K562 (cell line): ENCODE results near the gene HSPE1. TPM values are rescaled to one million over a fixed set of nuclear protein-coding genes. Genes with fewer than 3 reads are reported as not detected.

Experiments
- ARID2 ChIP-seq: fragments of 450-650 bp; IDR thresholded peaks from 2 replicates; pipeline ENCODE4 v1.6.1; 2017; ENCODE audit warnings: antibody characterized with exemption, mild to moderate bottlenecking
- BRD4 ChIP-seq: fragments of 200-600 bp; sonication (generic); IDR thresholded peaks from 2 replicates; pipeline ENCODE4 v1.6.1; 2017; ENCODE audit warnings: inconsistent platforms
- CHD1 ChIP-seq: fragments of 200-600 bp; sonication (generic); IDR thresholded peaks from one replicate; pipeline ENCODE4 v1.6.1; 2012; ENCODE audit warnings: mild to moderate bottlenecking, moderate library complexity, low read length, inconsistent platforms
- EP400 ChIP-seq: fragments of 450-650 bp; IDR thresholded peaks from 2 replicates; pipeline ENCODE4 v1.6.1; 2017; ENCODE audit warnings: antibody characterized with exemption, mild to moderate bottlenecking, moderate library complexity
- HMG20B ChIP-seq: fragments of 250-450 bp; sonication (Bioruptor Pico); IDR thresholded peaks from 2 replicates; pipeline ENCODE4 v1.5.0; 2021; ENCODE audit warnings: mild to moderate bottlenecking
- KLF13 ChIP-seq: fragments of 450-650 bp; IDR thresholded peaks from 2 replicates; pipeline ENCODE4 v1.6.1; 2016; ENCODE audit warnings: missing genetic modification characterization, low read depth, mild to moderate bottlenecking, missing compliant biosample characterization, moderate library complexity, borderline replicate concordance
- KLF16 ChIP-seq: IDR thresholded peaks from 2 replicates; pipeline ENCODE4 v1.6.1; 2016; ENCODE audit warnings: antibody characterized with exemption
- L3MBTL2 ChIP-seq: fragments of 450-650 bp; IDR thresholded peaks from 2 replicates; pipeline ENCODE4 v1.6.1; 2016; ENCODE audit warnings: mild to moderate bottlenecking, moderate library complexity
- SIN3A ChIP-seq, 2 experiments: fragments of 150-350 bp in 1 of 2; IDR thresholded peaks; 2 replicates each; pipeline ENCODE4 v1.6.1; 2011 to 2016; ENCODE audit warnings: borderline replicate concordance in 2 of 2, low read depth in 2 of 2, low read length in 2 of 2, mild to moderate bottlenecking in 2 of 2, moderate library complexity in 2 of 2; ENCODE audit not compliant: control insufficient read depth in 1 of 2
- ZFP36 ChIP-seq: fragments of 150-350 bp; IDR thresholded peaks from 2 replicates; pipeline ENCODE4 v1.6.1; 2018; ENCODE audit warnings: low read length, low read depth; ENCODE audit not compliant: partially characterized antibody
- ZKSCAN3 ChIP-seq: fragments of 250-450 bp; sonication (Bioruptor Pico); IDR thresholded peaks from 2 replicates; pipeline ENCODE4 v1.4.0; 2020
- ZNF589 ChIP-seq: fragments of 200-800 bp; sonication (Bioruptor generic); IDR thresholded peaks from 2 replicates; pipeline ENCODE4 v1.6.1; 2016; ENCODE audit warnings: low read depth, missing genetic modification characterization, missing compliant biosample characterization
- polyA plus RNA-seq, 8 experiments: library from polyadenylated mRNA; depleted of rRNA in 4 of 8; stranded (reverse) in 5 of 8; unstranded in 3 of 8; fragments of >200 nt; fragmentation: Nextera tagmentation in 2 of 8; fragmentation: Illumina TruSeq in 1 of 8; extraction: Ambion mirVana in 2 of 8; extraction: Trizol in 1 of 8; gene quantifications; 2 replicates each; pipeline versions ENCODE4 v1.2.1 to v1.2.3, GENCODE V29; 2011 to 2014; ENCODE audit warnings: inconsistent platforms in 1 of 8, missing spikeins in 1 of 8
- total RNA-seq, 7 experiments: library from RNA; depleted of rRNA in 6 of 7; stranded (reverse); fragments of >200 nt in 6 of 7; fragmentation: Illumina TruSeq in 2 of 7; extraction: Trizol in 2 of 7; gene quantifications; 2 replicates each; pipeline versions ENCODE4 v1.2.1 to v1.2.3, GENCODE V29; 2011 to 2021; ENCODE audit warnings: low replicate concordance in 1 of 7
- TF ChIP-seq, protein P1 (sequence below): fragments of 450-650 bp; IDR thresholded peaks from 2 replicates; pipeline ENCODE4 v1.6.1; 2018; ENCODE audit not compliant: partially characterized antibody
- TF ChIP-seq, protein P2 (sequence below), 3 experiments: IDR thresholded peaks in 2 of 3; conservative IDR thresholded peaks in 1 of 3; 2 replicates each; pipeline ENCODE4 v1.5.1; 2011 to 2012; ENCODE audit warnings: low read length in 3 of 3, mild to moderate bottlenecking in 3 of 3, control low read depth in 2 of 3, improper control_type of control experiment in 1 of 3, inconsistent platforms in 1 of 3, low read depth in 1 of 3, mixed read lengths in 1 of 3, moderate library complexity in 1 of 3; ENCODE audit not compliant: insufficient read depth in 2 of 3
- TF ChIP-seq, protein P3 (sequence below), 2 experiments: fragments of 450-650 bp; IDR thresholded peaks; 2 replicates each; pipeline ENCODE4 v1.6.1; 2018; ENCODE audit warnings: mild to moderate bottlenecking in 2 of 2, low read depth in 1 of 2; ENCODE audit not compliant: partially characterized antibody in 2 of 2
- TF ChIP-seq, protein P4 (sequence below): fragments of 450-650 bp; formaldehyde crosslinking; IDR thresholded peaks from 2 replicates; pipeline ENCODE4 v1.4.0; 2020; ENCODE audit warnings: mild to moderate bottlenecking, mixed read lengths

HSPE1 gene
- total and polyA plus RNA-seq, 9 of the 15 experiments (the other 6 are each of a cell fraction or from before 2014, with no cell fraction given): 223 to 1,007 (median 612) TPM

DNA sequence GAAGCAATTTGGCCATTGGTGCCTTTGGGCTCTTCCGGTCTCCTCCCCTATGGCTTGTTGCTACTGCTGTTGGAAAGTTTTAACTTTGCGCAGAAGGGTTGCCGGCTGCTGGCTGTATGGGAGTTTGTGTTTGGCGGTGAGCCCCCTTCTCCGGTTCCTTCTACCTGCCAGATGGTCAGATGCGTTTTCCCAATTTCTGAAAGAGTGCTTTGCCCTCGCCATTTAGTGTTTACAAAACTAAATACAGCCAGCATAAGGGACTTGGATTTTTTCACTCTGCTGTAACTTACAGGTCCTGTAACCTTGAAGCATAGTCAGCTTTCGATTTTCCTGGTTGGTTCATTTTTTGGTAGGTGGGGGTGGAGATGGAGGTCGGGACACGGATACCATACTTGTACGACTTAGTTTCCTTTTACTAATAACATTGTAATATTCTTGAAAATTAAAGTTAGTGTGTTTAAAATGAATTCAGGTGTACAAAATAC, 46.2 kb upstream of the HSPE1 start (continued):
- TF ChIP-seq KLF13 (tag): no peak
- TF ChIP-seq BRD4: no peak
- TF ChIP-seq, protein P1, sequence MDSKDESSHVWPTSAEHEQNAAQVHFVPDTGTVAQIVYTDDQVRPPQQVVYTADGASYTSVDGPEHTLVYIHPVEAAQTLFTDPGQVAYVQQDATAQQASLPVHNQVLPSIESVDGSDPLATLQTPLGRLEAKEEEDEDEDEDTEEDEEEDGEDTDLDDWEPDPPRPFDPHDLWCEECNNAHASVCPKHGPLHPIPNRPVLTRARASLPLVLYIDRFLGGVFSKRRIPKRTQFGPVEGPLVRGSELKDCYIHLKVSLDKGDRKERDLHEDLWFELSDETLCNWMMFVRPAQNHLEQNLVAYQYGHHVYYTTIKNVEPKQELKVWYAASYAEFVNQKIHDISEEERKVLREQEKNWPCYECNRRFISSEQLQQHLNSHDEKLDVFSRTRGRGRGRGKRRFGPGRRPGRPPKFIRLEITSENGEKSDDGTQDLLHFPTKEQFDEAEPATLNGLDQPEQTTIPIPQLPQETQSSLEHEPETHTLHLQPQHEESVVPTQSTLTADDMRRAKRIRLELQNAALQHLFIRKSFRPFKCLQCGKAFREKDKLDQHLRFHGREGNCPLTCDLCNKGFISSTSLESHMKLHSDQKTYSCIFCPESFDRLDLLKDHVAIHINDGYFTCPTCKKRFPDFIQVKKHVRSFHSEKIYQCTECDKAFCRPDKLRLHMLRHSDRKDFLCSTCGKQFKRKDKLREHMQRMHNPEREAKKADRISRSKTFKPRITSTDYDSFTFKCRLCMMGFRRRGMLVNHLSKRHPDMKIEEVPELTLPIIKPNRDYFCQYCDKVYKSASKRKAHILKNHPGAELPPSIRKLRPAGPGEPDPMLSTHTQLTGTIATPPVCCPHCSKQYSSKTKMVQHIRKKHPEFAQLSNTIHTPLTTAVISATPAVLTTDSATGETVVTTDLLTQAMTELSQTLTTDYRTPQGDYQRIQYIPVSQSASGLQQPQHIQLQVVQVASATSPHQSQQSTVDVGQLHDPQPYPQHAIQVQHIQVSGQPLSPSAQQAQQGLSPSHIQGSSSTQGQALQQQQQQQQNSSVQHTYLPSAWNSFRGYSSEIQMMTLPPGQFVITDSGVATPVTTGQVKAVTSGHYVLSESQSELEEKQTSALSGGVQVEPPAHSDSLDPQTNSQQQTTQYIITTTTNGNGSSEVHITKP: peak; percentile 55
- 0 out of 2 replicates have a peak, but pooled peaks have one; percentile 17 for TF ChIP-seq ZNF589
- no peak for TF ChIP-seq HMG20B (CRISPR knock-in tag)
- TF ChIP-seq CHD1: peak; percentile 14
- peak in 1 of 2 experiments; percentile 35; a peak in 1 of 4 replicates for TF ChIP-seq SIN3A (IDR thresholded peaks at IDR 0.05; ENCODE audit: borderline replicate concordance in 2 of 2, control insufficient read depth in 1 of 2, low read depth in 2 of 2, low read length in 2 of 2)
- TF ChIP-seq ZFP36: no peak
- TF ChIP-seq, protein P2, sequence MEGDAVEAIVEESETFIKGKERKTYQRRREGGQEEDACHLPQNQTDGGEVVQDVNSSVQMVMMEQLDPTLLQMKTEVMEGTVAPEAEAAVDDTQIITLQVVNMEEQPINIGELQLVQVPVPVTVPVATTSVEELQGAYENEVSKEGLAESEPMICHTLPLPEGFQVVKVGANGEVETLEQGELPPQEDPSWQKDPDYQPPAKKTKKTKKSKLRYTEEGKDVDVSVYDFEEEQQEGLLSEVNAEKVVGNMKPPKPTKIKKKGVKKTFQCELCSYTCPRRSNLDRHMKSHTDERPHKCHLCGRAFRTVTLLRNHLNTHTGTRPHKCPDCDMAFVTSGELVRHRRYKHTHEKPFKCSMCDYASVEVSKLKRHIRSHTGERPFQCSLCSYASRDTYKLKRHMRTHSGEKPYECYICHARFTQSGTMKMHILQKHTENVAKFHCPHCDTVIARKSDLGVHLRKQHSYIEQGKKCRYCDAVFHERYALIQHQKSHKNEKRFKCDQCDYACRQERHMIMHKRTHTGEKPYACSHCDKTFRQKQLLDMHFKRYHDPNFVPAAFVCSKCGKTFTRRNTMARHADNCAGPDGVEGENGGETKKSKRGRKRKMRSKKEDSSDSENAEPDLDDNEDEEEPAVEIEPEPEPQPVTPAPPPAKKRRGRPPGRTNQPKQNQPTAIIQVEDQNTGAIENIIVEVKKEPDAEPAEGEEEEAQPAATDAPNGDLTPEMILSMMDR (IDR thresholded peaks at IDR 0.05 in 2 of 3, conservative IDR thresholded peaks at IDR 0.05 in 1 of 3; ENCODE audit: insufficient read depth in 2 of 3, low read depth in 1 of 3, low read length in 3 of 3): no peak
- no peak for TF ChIP-seq ZKSCAN3 (CRISPR knock-in tag)
- TF ChIP-seq, protein P3, sequence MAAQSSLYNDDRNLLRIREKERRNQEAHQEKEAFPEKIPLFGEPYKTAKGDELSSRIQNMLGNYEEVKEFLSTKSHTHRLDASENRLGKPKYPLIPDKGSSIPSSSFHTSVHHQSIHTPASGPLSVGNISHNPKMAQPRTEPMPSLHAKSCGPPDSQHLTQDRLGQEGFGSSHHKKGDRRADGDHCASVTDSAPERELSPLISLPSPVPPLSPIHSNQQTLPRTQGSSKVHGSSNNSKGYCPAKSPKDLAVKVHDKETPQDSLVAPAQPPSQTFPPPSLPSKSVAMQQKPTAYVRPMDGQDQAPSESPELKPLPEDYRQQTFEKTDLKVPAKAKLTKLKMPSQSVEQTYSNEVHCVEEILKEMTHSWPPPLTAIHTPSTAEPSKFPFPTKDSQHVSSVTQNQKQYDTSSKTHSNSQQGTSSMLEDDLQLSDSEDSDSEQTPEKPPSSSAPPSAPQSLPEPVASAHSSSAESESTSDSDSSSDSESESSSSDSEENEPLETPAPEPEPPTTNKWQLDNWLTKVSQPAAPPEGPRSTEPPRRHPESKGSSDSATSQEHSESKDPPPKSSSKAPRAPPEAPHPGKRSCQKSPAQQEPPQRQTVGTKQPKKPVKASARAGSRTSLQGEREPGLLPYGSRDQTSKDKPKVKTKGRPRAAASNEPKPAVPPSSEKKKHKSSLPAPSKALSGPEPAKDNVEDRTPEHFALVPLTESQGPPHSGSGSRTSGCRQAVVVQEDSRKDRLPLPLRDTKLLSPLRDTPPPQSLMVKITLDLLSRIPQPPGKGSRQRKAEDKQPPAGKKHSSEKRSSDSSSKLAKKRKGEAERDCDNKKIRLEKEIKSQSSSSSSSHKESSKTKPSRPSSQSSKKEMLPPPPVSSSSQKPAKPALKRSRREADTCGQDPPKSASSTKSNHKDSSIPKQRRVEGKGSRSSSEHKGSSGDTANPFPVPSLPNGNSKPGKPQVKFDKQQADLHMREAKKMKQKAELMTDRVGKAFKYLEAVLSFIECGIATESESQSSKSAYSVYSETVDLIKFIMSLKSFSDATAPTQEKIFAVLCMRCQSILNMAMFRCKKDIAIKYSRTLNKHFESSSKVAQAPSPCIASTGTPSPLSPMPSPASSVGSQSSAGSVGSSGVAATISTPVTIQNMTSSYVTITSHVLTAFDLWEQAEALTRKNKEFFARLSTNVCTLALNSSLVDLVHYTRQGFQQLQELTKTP (IDR thresholded peaks at IDR 0.05; ENCODE audit: low read depth in 1 of 2, partially characterized antibody in 2 of 2): peak in 1 of 2 experiments; percentile 10
- no peak for TF ChIP-seq KLF16
- TF ChIP-seq L3MBTL2: 0 out of 2 replicates have a peak, but pooled peaks have one; percentile 2
- TF ChIP-seq EP400: peak; percentile 73
- TF ChIP-seq ARID2: no peak
- TF ChIP-seq, protein P4, sequence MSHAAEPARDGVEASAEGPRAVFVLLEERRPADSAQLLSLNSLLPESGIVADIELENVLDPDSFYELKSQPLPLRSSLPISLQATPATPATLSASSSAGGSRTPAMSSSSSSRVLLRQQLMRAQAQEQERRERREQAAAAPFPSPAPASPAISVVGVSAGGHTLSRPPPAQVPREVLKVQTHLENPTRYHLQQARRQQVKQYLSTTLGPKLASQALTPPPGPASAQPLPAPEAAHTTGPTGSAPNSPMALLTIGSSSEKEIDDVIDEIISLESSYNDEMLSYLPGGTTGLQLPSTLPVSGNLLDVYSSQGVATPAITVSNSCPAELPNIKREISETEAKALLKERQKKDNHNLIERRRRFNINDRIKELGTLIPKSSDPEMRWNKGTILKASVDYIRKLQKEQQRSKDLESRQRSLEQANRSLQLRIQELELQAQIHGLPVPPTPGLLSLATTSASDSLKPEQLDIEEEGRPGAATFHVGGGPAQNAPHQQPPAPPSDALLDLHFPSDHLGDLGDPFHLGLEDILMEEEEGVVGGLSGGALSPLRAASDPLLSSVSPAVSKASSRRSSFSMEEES: no peak
